Measurements from ENCODE around the gene MPHOSPH9.

GRCh38 chr12:123106640-123107359 lies 126.1 kb downstream of the MPHOSPH9 start:
- TF ChIP-seq CTCF (IDR thresholded peaks at IDR 0.05) (no peak), POLR2A (IDR thresholded peaks at IDR 0.05) (no peak)

All from suprapubic skin (tissue), 3 donors.